HepG2 (cell line): Measurements from ENCODE around the gene ZNF148. TPM values are rescaled to one million over a fixed set of nuclear protein-coding genes. Genes with fewer than 3 reads are reported as not detected.

ENCODE experiments used
- ATAC-seq: fragments of 200-7000 bp; cut with Tn5 transposase; 3 replicates; pipeline ENCODE4 v1.9.1; 2020; ENCODE audit warnings: mild to moderate bottlenecking, moderate library complexity
- BruUV-seq: library from RNA; stranded (reverse); fragments of 400-500 nt; replicated peaks from 2 replicates; lab custom pipeline; 2021; lab: Mats Ljungman, UMichigan
- CTCF ChIA-PET: fragments of 300-600 bp; formaldehyde crosslinking; extraction: SDS; loops from one replicate; lab custom pipeline; 2021; ENCODE audit warnings: low total read pairs, inconsistent platforms, low intra/inter-chr PET ratio; lab: Yijun Ruan, JAX
- POLR2A ChIA-PET: fragments of 350-600 bp; sonication (Branson Sonifier 250); formaldehyde crosslinking; loops from one replicate; lab custom pipeline; 2020; ENCODE audit warnings: antibody characterized with exemption, inconsistent platforms; lab: Yijun Ruan, JAX
- DNase-seq: peaks from one replicate; pipeline ENCODE4 v3.0.0-alpha.2; 2015; ENCODE audit warnings: low spot score
- FAIRE-seq: peaks from 3 replicates; lab custom pipeline; 2011; peaks lifted over from hg19 to GRCh38; lab: Jason Lieb, UNC
- H2AFZ ChIP-seq: one replicate; pipeline ENCODE4 v1.6.1; 2011; ENCODE audit warnings: low read length, inconsistent platforms
- H3K27ac ChIP-seq: fragments of 300-600 bp; 3 replicates; pipeline ENCODE4 v1.8.0; 2011; ENCODE audit warnings: mixed run types, mild to moderate bottlenecking, mixed read lengths, low read length, inconsistent platforms; ENCODE audit not compliant: insufficient read depth; ENCODE audit errors: extremely low read length
- H3K27me3 ChIP-seq, 2 experiments: fragments of 200-600 bp in 1 of 2; 2 replicates in 1 of 2; 3 replicates in 1 of 2; pipeline versions ENCODE4 v1.6.0 to v1.8.0; 2011; ENCODE audit warnings: low read length in 2 of 2, mild to moderate bottlenecking in 2 of 2, moderate library complexity in 2 of 2, inconsistent platforms in 1 of 2; ENCODE audit not compliant: insufficient read depth in 2 of 2, control insufficient read depth in 1 of 2
- H3K36me3 ChIP-seq, 2 experiments: fragments of 200-600 bp in 1 of 2; replicated peaks in 1 of 2; 2 replicates in 1 of 2; 3 replicates in 1 of 2; pipeline versions ENCODE4 v1.5.1 to v1.8.0; 2011; ENCODE audit warnings: low read length in 2 of 2, inconsistent platforms in 1 of 2; ENCODE audit not compliant: insufficient read depth in 2 of 2, control insufficient read depth in 1 of 2
- H3K4me1 ChIP-seq: 2 replicates; pipeline ENCODE4 v1.5.1; 2012; ENCODE audit warnings: low read length, inconsistent platforms; ENCODE audit not compliant: insufficient read depth
- H3K4me2 ChIP-seq: 2 replicates; pipeline ENCODE4 v1.6.0; 2011; ENCODE audit warnings: low read depth, low read length, inconsistent platforms
- H3K4me3 ChIP-seq, 3 experiments: fragments of 200-600 bp in 1 of 3; sonication (generic), shearing (Covaris generic) in 1 of 3; replicated peaks in 1 of 3; 2 replicates each; pipeline ENCODE4 v1.5.1; 2011 to 2016; ENCODE audit warnings: low read length in 3 of 3, inconsistent platforms in 2 of 3, low read depth in 2 of 3, mild to moderate bottlenecking in 2 of 3, control low read depth in 1 of 3, mixed read lengths in 1 of 3; ENCODE audit not compliant: insufficient read depth in 1 of 3
- H3K79me2 ChIP-seq: one replicate; pipeline ENCODE4 v1.6.1; 2011; ENCODE audit warnings: low read length, inconsistent platforms; ENCODE audit not compliant: insufficient read depth
- H3K9ac ChIP-seq: 2 replicates; pipeline ENCODE4 v1.6.0; 2011; ENCODE audit warnings: mild to moderate bottlenecking, low read depth, low read length, inconsistent platforms; ENCODE audit not compliant: insufficient read depth
- H3K9me3 ChIP-seq: 2 replicates; pipeline ENCODE4 v1.5.1; 2012; ENCODE audit warnings: mild to moderate bottlenecking, low read length
- H4K20me1 ChIP-seq: 2 replicates; pipeline ENCODE4 v1.6.0; 2011; ENCODE audit warnings: inconsistent platforms, mild to moderate bottlenecking, low read length, moderate library complexity; ENCODE audit not compliant: insufficient read depth
- AHDC1 ChIP-seq: sonication (generic); formaldehyde crosslinking; IDR thresholded peaks from 2 replicates; pipeline ENCODE4 v1.5.1; 2020; ENCODE audit warnings: mild to moderate bottlenecking, missing genetic modification reagents, borderline replicate concordance
- ATM ChIP-seq: fragments of 450-650 bp; IDR thresholded peaks from 2 replicates; pipeline ENCODE4 v1.7.1; 2017; ENCODE audit warnings: mild to moderate bottlenecking, borderline replicate concordance
- FOXJ3 ChIP-seq: sonication (generic); formaldehyde crosslinking; IDR thresholded peaks from 2 replicates; pipeline ENCODE4 v1.4.0; 2020; ENCODE audit warnings: missing genetic modification reagents, mild to moderate bottlenecking, borderline replicate concordance
- GPN1 ChIP-seq: sonication (generic); formaldehyde crosslinking; IDR thresholded peaks from 2 replicates; pipeline ENCODE4 v1.5.1; 2020; ENCODE audit warnings: missing genetic modification reagents, borderline replicate concordance
- MTERF4 ChIP-seq: sonication (generic); formaldehyde crosslinking; IDR thresholded peaks from 2 replicates; pipeline ENCODE4 v1.8.0; 2023; ENCODE audit warnings: mild to moderate bottlenecking, missing genetic modification reagents
- STAG1 ChIP-seq: sonication (generic); formaldehyde crosslinking; IDR thresholded peaks from 2 replicates; pipeline ENCODE4 v1.4.0; 2020; ENCODE audit warnings: missing genetic modification reagents
- ZNF17 ChIP-seq: sonication (generic); formaldehyde crosslinking; IDR thresholded peaks from 2 replicates; pipeline ENCODE4 v1.5.0; 2020; ENCODE audit warnings: mild to moderate bottlenecking, missing genetic modification reagents
- ZNF672 ChIP-seq: sonication (generic); formaldehyde crosslinking; IDR thresholded peaks from 2 replicates; pipeline ENCODE4 v1.8.1; 2022; ENCODE audit warnings: missing genetic modification reagents
- WGBS: methylation state at CpG from one replicate; pipeline ENCODE4 v1.1.6; 2017; ENCODE audit warnings: low lambda C conversion rate; 5-methylcytosine and 5-hydroxymethylcytosine counted together
- in situ Hi-C: cut with HindIII; loops from 2 replicates; pipeline ENCODE4 v1.10.0; 2017; ENCODE audit warnings: low pct_unique_long_range_greater_than_20kb; ENCODE audit not compliant: extremely low pct_ligation_motif_present
- intact Hi-C: fragments of 100-400 bp; cut with micrococcal nuclease; formaldehyde crosslinking; loops from one replicate; pipeline ENCODE4 v1.10.0; 2022; ENCODE audit not compliant: unreplicated experiment
- polyA plus RNA-seq, 8 experiments: library from polyadenylated mRNA; depleted of rRNA in 3 of 8; stranded (reverse) in 7 of 8; unstranded in 1 of 8; fragments of >200 nt; fragmentation: Illumina TruSeq in 4 of 8; extraction: Trizol in 4 of 8; gene quantifications; 2 replicates each; pipeline versions ENCODE4 v1.2.1 to v1.2.3, GENCODE V29; 2011 to 2016; ENCODE audit warnings: low read depth in 4 of 8, missing spikeins in 1 of 8, mixed read lengths in 1 of 8; ENCODE audit not compliant: insufficient read depth in 1 of 8
- total RNA-seq, 5 experiments: library from RNA; depleted of rRNA; stranded (reverse); fragments of >200 nt; fragmentation: Illumina TruSeq; extraction: Trizol; gene quantifications; 2 replicates each; pipeline ENCODE4 v1.2.3, GENCODE V29; 2016; ENCODE audit warnings: low read depth in 1 of 5
- TF ChIP-seq, protein P1 (sequence below): sonication (generic); formaldehyde crosslinking; IDR thresholded peaks from 2 replicates; pipeline ENCODE4 v1.8.1; 2022; ENCODE audit warnings: mild to moderate bottlenecking, missing genetic modification reagents
- TF ChIP-seq, protein P2 (sequence below): sonication (generic); formaldehyde crosslinking; IDR thresholded peaks from 2 replicates; pipeline ENCODE4 v1.5.0; 2020; ENCODE audit warnings: mild to moderate bottlenecking, missing genetic modification reagents
- TF ChIP-seq, protein P3 (sequence below): IDR thresholded peaks from 2 replicates; pipeline ENCODE4 v1.6.1; 2016; ENCODE audit warnings: mild to moderate bottlenecking

Gene ZNF148
- total and polyA plus RNA-seq, 2 of the 13 experiments (the other 11 are each of a cell fraction or from before 2014, with no cell fraction given): 10.6 to 36.1 TPM

- BruUV-seq: no TSS peak
- FAIRE-seq (no peak), ATAC-seq (peak; percentile 71), DNase-seq (no peak)
- CTCF ChIA-PET: no interaction called here
- in situ Hi-C loops (no loop called here), intact Hi-C loops (no loop called here)
- Histone ChIP-seq H3K27me3 (peaks cover 0 to 3% of the 10 kb centered on the region in 2 experiments; a peak in 2 of 5 replicates), H3K4me1 (peaks cover 6% of the 10 kb centered on the region; the same call in 1 of the 2 replicates), H3K4me3 (no peak overlapping the region), H3K27ac (no peak overlapping the region), H3K9ac (no peak overlapping the region), H3K36me3 (no peaks in the 10 kb centered on the region), H3K79me2 (no peaks in the 10 kb centered on the region), H3K4me2 (no peak overlapping the region), H3K9me3 (no peaks in the 10 kb centered on the region), H4K20me1 (no peaks in the 10 kb centered on the region), H2AFZ (no peak overlapping the region)
- POLR2A ChIA-PET: no interaction called here
- 64% methylated on average over 19 of the region's 20 CpGs for WGBS
- TF ChIP-seq MTERF4 (no peak), FOXJ3 (CRISPR knock-in tag) (no peak), GPN1 (CRISPR knock-in tag) (no peak), STAG1 (no peak), ZNF672 (no peak), ZNF17 (CRISPR knock-in tag) (no peak), ATM (no peak), AHDC1 (CRISPR knock-in tag) (no peak)
- TF ChIP-seq, protein P1, sequence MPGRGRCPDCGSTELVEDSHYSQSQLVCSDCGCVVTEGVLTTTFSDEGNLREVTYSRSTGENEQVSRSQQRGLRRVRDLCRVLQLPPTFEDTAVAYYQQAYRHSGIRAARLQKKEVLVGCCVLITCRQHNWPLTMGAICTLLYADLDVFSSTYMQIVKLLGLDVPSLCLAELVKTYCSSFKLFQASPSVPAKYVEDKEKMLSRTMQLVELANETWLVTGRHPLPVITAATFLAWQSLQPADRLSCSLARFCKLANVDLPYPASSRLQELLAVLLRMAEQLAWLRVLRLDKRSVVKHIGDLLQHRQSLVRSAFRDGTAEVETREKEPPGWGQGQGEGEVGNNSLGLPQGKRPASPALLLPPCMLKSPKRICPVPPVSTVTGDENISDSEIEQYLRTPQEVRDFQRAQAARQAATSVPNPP (CRISPR knock-in tag): no peak
- TF ChIP-seq, protein P2, sequence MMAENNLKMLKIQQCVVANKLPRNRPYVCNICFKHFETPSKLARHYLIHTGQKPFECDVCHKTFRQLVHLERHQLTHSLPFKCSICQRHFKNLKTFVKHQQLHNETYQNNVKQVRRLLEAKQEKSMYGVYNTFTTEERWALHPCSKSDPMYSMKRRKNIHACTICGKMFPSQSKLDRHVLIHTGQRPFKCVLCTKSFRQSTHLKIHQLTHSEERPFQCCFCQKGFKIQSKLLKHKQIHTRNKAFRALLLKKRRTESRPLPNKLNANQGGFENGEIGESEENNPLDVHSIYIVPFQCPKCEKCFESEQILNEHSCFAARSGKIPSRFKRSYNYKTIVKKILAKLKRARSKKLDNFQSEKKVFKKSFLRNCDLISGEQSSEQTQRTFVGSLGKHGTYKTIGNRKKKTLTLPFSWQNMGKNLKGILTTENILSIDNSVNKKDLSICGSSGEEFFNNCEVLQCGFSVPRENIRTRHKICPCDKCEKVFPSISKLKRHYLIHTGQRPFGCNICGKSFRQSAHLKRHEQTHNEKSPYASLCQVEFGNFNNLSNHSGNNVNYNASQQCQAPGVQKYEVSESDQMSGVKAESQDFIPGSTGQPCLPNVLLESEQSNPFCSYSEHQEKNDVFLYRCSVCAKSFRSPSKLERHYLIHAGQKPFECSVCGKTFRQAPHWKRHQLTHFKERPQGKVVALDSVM (CRISPR knock-in tag): no peak
- TF ChIP-seq, protein P3, sequence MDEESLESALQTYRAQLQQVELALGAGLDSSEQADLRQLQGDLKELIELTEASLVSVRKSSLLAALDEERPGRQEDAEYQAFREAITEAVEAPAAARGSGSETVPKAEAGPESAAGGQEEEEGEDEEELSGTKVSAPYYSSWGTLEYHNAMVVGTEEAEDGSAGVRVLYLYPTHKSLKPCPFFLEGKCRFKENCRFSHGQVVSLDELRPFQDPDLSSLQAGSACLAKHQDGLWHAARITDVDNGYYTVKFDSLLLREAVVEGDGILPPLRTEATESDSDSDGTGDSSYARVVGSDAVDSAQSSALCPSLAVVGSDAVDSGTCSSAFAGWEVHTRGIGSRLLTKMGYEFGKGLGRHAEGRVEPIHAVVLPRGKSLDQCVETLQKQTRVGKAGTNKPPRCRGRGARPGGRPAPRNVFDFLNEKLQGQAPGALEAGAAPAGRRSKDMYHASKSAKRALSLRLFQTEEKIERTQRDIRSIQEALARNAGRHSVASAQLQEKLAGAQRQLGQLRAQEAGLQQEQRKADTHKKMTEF (CRISPR knock-in tag): no peak
Measured at GRCh38 chr3:125186800-125187598, 188.1 kb downstream of the ZNF148 start.
